Measurements from ENCODE around the gene UBE2D3.

DNA sequence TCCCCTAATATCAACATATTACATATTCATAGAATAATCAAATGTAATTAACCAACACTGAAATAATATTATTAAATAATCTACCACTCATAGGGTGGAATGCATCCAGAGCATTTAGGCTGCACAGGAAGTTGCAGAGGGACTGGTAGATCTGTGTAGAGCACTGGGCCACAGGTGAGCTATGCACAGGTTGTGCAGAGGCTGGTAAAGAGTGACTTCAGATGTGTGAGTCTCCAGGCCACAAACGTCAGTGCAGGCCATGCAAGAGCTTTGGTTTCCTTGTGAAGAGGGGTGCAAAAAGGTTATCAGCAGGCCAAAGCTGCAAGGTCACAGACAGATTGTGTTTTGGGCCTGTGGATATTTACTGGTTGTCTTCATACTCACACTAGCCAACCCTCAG is 41.1 kb downstream of the UBE2D3 start:
- TF ChIP-seq POLR2A (IDR thresholded peaks at IDR 0.05) (no peak), POLR2AphosphoS5 (IDR thresholded peaks at IDR 0.05) (no peak)
- TF ChIP-seq, protein P1, sequence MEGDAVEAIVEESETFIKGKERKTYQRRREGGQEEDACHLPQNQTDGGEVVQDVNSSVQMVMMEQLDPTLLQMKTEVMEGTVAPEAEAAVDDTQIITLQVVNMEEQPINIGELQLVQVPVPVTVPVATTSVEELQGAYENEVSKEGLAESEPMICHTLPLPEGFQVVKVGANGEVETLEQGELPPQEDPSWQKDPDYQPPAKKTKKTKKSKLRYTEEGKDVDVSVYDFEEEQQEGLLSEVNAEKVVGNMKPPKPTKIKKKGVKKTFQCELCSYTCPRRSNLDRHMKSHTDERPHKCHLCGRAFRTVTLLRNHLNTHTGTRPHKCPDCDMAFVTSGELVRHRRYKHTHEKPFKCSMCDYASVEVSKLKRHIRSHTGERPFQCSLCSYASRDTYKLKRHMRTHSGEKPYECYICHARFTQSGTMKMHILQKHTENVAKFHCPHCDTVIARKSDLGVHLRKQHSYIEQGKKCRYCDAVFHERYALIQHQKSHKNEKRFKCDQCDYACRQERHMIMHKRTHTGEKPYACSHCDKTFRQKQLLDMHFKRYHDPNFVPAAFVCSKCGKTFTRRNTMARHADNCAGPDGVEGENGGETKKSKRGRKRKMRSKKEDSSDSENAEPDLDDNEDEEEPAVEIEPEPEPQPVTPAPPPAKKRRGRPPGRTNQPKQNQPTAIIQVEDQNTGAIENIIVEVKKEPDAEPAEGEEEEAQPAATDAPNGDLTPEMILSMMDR (IDR thresholded peaks at IDR 0.05): no peak

Measured in breast epithelium (tissue), 3 donors.